ENCODE results near the gene RAB21.
A peak's percentile ranks its signal among the peaks of the same experiment; 100 is the strongest.

RAB21 gene

DNA sequence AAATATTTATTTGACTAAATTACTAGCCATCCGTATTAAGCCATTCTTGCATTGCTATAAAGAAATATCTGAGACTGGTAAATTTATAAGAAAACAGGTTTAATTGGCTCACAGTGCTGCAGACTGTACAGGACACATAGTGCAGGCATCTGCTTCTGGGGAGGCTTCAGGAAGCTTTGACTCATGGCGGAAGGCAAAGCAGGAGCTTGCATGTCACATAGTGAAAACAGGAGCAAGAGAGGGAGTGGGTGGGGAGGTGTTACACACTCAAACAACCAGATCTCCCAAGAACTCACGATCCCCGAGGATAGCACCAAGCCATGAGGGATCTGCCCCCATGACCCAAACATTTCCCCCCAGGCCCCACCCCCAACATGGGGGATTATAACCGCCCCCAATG, 26.7 kb upstream of the RAB21 start:
- Histone ChIP-seq H3K9ac (ENCODE audit: low read depth, low read length, poor library complexity, severe bottlenecking) (no peak overlapping the region), H2AFZ (ENCODE audit: low read length) (no peak overlapping the region), H3K4me1 (ENCODE audit: insufficient read depth, low read length, poor library complexity, severe bottlenecking) (no peaks in the 10 kb centered on the region), H3K27me3 (ENCODE audit: insufficient read depth, low read length, poor library complexity, severe bottlenecking) (no peaks in the 10 kb centered on the region), H4K20me1 (ENCODE audit: insufficient read depth, low read length, poor library complexity, severe bottlenecking) (no peaks in the 10 kb centered on the region), H3K79me2 (ENCODE audit: insufficient read depth, low read length) (no peaks in the 10 kb centered on the region), H3K4me2 (ENCODE audit: low read depth, low read length, poor library complexity, severe bottlenecking) (no peak overlapping the region), H3K36me3 (ENCODE audit: insufficient read depth, low read length) (no peaks in the 10 kb centered on the region), H3K9me3 (ENCODE audit: insufficient read depth, low read depth, low read length) (no peaks in the 10 kb centered on the region), H3K4me3 (ENCODE audit: low read length, poor library complexity, severe bottlenecking) (no peak overlapping the region), H3K9me2 (replicated peaks; ENCODE audit: low read depth, low read length) (no peaks in the 10 kb centered on the region), H3F3A (ENCODE audit: low read depth) (no peaks in the 10 kb centered on the region)
- TF ChIP-seq, protein P1, sequence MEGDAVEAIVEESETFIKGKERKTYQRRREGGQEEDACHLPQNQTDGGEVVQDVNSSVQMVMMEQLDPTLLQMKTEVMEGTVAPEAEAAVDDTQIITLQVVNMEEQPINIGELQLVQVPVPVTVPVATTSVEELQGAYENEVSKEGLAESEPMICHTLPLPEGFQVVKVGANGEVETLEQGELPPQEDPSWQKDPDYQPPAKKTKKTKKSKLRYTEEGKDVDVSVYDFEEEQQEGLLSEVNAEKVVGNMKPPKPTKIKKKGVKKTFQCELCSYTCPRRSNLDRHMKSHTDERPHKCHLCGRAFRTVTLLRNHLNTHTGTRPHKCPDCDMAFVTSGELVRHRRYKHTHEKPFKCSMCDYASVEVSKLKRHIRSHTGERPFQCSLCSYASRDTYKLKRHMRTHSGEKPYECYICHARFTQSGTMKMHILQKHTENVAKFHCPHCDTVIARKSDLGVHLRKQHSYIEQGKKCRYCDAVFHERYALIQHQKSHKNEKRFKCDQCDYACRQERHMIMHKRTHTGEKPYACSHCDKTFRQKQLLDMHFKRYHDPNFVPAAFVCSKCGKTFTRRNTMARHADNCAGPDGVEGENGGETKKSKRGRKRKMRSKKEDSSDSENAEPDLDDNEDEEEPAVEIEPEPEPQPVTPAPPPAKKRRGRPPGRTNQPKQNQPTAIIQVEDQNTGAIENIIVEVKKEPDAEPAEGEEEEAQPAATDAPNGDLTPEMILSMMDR (conservative IDR thresholded peaks at IDR 0.05; ENCODE audit: low read length), result no peak
- TF ChIP-seq EZH2phosphoT487 (IDR thresholded peaks at IDR 0.05; ENCODE audit: borderline replicate concordance), result no peak

DNA sequence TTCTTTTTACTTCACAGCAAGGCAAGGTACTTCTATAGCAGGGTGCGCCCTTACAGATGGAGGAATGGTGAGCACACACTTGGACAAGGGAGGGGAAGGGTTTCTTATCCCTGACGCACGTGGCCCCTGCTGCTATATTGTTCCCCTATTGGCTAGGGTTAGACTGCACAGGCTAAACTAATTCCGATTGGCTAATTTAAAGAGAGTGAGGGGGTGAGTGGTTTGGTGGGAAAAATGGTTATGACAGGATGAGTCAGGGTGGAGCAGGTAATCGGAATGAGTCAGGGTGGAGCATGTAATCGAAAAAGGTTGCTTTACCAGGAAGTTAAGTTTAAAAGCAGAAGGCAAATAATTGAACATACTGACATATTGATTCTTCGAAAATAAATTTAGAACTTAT, 23.7 kb upstream of the RAB21 start:
- Histone ChIP-seq H3K9me3 (ENCODE audit: insufficient read depth, low read depth, low read length) (no peaks in the 10 kb centered on the region), H3K79me2 (ENCODE audit: insufficient read depth, low read length) (no peaks in the 10 kb centered on the region), H3K36me3 (ENCODE audit: insufficient read depth, low read length) (no peaks in the 10 kb centered on the region), H3K27me3 (ENCODE audit: insufficient read depth, low read length, poor library complexity, severe bottlenecking) (no peaks in the 10 kb centered on the region), H2AFZ (ENCODE audit: low read length) (no peak overlapping the region), H3K9ac (ENCODE audit: low read depth, low read length, poor library complexity, severe bottlenecking) (no peak overlapping the region), H4K20me1 (ENCODE audit: insufficient read depth, low read length, poor library complexity, severe bottlenecking) (no peaks in the 10 kb centered on the region), H3F3A (ENCODE audit: low read depth) (no peaks in the 10 kb centered on the region), H3K4me2 (ENCODE audit: low read depth, low read length, poor library complexity, severe bottlenecking) (no peak overlapping the region), H3K9me2 (replicated peaks; ENCODE audit: low read depth, low read length) (no peaks in the 10 kb centered on the region), H3K4me3 (ENCODE audit: low read length, poor library complexity, severe bottlenecking) (no peak overlapping the region), H3K4me1 (ENCODE audit: insufficient read depth, low read length, poor library complexity, severe bottlenecking) (no peaks in the 10 kb centered on the region)
- TF ChIP-seq, protein P1 (conservative IDR thresholded peaks at IDR 0.05; ENCODE audit: low read length), result no peak
- TF ChIP-seq EZH2phosphoT487 (IDR thresholded peaks at IDR 0.05; ENCODE audit: borderline replicate concordance), result no peak

DNA sequence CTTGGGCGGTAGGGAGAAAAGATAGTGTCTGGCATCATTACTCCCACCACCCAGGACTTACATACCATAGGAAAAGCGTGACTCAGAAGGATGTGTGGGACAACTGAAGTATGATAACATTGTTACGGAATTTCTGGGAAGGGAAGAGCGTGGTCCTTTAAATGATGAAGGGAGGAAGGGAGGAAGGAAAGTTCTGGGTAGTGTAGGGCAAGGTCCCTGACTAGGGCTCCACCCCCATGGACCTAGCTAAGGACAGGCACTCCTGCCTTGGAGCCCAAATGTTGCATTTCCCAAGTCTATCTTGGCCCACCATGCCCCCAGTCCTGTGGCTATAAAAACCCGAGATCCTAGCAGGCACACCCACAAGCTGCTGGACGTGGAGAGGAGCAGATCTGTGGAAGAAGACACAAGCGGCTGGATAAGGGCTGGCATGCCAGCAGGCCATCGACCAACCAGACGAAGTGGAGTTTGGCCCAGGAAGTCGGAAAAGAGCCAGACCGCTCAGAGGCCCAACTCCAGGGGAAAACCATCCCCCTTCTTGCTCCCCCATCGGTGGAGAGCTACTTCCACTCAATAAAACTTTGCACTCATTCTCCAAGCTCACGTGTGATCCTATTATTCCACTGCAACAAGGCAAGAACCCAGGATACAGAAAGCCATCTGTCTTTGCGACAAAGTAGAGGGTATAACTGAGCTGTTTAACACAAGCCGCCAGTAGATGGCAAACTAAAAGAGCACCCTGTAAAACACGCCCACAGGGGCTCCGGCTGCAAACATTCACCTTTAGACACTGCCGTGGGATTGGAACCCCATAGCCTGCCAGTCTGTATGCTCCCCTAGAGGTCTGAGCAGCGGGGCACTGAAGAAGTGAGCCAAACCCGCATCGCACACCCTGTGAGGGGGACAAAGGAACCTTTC, 23.0 kb upstream of the RAB21 start:
- Histone ChIP-seq H3K9ac (ENCODE audit: low read depth, low read length, poor library complexity, severe bottlenecking) (no peak overlapping the region), H3K9me3 (ENCODE audit: insufficient read depth, low read depth, low read length) (no peaks in the 10 kb centered on the region), H3K4me1 (ENCODE audit: insufficient read depth, low read length, poor library complexity, severe bottlenecking) (no peaks in the 10 kb centered on the region), H3K4me2 (ENCODE audit: low read depth, low read length, poor library complexity, severe bottlenecking) (no peak overlapping the region), H4K20me1 (ENCODE audit: insufficient read depth, low read length, poor library complexity, severe bottlenecking) (no peaks in the 10 kb centered on the region), H3K36me3 (ENCODE audit: insufficient read depth, low read length) (no peaks in the 10 kb centered on the region), H3F3A (ENCODE audit: low read depth) (no peaks in the 10 kb centered on the region), H2AFZ (ENCODE audit: low read length) (peak overlapping the region; percentile 25; the same call in 1 of the 2 replicates), H3K9me2 (replicated peaks; ENCODE audit: low read depth, low read length) (no peaks in the 10 kb centered on the region), H3K4me3 (ENCODE audit: low read length, poor library complexity, severe bottlenecking) (no peak overlapping the region), H3K79me2 (ENCODE audit: insufficient read depth, low read length) (no peaks in the 10 kb centered on the region), H3K27me3 (ENCODE audit: insufficient read depth, low read length, poor library complexity, severe bottlenecking) (no peaks in the 10 kb centered on the region)
- no peak for TF ChIP-seq EZH2phosphoT487 (IDR thresholded peaks at IDR 0.05; ENCODE audit: borderline replicate concordance)
- TF ChIP-seq, protein P1 (conservative IDR thresholded peaks at IDR 0.05; ENCODE audit: low read length), result peak; percentile 34
